ENCODE results near the gene TSC22D1.
"Not testable (repeated sequence)": the region's sequence is repeated elsewhere in the genome, so short reads cannot be mapped to it uniquely, and the experiment has no call there.

TSC22D1 gene

GRCh38 chr13:44566601-44567000, 9.5 kb downstream of the TSC22D1 start:
- no peak for DNase-seq

GRCh38 chr13:44565881-44566280, 10.2 kb downstream of the TSC22D1 start:
- DNase-seq = no peak

DNA sequence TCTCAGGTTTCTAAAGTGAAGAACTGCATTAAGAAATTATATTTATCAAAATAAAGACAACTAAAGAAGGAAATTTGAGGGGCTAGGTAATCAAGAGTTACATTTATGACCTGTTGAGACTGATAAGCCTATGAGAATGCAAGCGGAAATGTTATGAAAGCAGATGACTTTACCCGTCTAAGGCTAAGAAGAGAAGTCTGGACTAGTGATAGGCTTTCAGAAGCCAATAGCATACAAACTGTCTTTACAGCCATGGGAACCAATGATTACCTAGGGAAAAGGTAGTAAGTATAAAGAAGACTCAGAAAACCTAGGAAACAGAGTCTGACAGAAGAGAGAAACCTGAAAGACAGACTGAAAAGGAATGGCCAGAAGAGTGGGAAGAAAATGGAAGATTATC, 11.2 kb downstream of the TSC22D1 start:
- DNase-seq = no peak

DNA sequence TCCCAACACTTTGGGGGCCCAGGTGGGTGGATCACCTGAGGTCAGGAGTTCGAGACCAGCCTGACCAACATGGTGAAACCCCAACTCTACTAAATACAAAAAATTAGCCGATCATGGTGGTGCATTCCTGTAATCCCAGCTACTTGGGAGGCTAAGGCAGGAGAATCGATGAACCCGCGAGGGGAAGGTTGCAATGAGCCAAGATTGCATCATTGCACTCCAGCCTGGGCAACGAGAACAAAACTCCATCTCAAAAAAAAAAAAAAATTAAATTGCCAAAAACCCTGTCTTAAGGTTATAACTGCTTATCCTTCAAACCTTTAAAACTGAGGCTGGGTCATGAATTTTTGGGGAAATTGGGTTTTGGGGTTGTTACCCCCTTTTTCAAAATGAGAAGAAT, 13.3 kb downstream of the TSC22D1 start:
- DNase-seq = not testable (repeated sequence)

DNA sequence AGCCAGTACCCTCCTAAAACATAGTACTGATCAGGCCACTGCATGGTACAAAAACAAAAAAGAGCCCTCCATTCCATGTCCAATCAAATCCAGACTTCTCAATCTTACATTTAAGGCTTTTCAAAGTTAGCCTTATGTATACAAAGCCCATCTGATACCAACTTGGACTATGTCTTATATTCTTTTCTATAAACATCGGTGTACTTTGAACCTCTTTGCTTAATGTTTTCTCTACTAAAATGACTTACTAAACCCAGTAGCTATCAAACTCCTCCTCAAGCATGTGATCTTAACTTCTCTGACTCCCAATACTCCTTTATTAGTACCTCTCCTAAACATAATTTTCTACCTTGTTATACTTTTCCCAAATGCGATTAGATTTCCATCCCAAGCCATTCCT, 14.8 kb downstream of the TSC22D1 start:
- DNase-seq = no peak

DNA sequence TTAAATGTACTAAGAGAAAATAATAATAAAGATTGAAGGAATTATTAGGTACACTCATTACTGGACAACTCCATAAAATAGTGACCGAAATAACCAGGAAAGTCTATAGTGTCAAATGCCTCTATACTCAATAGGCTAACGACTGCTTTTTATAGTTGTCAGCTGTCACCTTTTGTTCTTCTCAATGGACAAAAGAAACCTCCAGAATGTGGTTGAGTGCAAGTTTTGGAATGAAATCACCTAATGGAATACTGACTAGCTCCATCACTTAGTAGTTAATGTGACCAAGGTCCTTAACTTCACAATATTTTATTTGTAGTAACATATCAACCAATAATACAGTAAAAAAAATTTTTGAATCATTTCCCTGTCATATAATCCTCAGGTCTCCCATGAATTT, 18.1 kb downstream of the TSC22D1 start:
- DNase-seq = no peak

- DNase-seq = no peak
Measured at GRCh38 chr13:44555207-44555606, 20.9 kb downstream of the TSC22D1 start.

DNA sequence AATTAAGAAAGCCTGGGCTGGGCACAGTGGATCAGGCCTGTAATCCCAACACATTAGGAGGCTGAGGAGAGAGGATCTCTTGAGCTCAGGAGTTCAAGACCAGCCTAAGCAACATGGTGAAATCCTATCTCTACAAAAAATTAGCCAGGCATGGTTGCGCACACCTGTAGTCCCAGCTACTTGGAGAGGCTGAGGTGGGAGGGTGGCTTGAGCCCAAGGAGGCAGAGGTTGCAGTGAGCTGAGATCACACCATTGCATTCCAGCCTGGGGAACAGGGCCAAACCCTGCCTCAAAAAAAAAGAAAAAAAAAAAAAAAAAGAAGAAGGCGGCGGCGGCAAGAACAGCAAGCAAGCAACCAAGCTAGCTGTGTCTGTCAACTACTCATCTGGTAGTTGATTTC, 26.7 kb downstream of the TSC22D1 start:
- no peak for DNase-seq

- no peak for DNase-seq
Measured at GRCh38 chr13:44546164-44546563, 30.0 kb downstream of the TSC22D1 start.

GRCh38 chr13:44543369-44543768, 32.8 kb downstream of the TSC22D1 start:
- no peak for DNase-seq

DNA sequence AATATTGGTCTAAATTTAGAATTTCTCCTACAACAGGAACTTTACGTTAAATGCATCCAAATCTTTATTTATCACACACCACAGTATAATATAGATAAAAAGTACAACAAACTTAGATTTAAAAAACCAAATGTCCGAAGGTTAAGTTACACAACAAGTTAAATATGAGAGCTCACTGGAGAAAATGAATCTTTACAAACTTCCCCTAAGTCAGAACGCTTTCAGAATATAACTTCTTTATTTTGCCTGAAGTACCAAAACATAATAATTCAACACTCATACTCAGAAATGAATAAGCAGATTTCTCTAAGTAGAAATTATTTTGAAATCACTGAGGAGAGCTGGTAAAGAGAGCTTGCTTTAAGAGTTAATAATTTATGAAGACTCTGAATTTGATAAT, 33.8 kb downstream of the TSC22D1 start:
- DNase-seq = no peak

GRCh38 chr13:44541601-44542000, 34.5 kb downstream of the TSC22D1 start:
- no peak for DNase-seq

- no peak for DNase-seq
Measured at GRCh38 chr13:44540761-44541434, 35.2 kb downstream of the TSC22D1 start.

DNA sequence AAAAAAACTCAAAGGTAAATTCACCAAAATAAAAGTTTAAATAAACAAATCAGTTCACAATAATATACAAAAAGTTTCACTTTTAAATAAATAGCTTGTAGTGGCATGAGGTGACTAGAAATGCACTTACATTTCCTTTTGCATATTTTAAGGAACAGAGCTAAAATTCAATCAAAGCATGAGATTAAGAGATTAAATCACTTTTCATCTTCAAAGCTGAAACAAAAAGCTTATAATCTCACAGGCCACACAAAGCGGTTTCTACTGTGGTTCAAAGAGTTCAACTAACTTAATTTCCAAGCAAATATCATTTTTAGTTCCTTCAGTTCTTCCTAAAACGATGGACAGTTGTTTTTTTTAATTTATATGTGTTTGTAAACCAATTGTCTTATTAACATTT, 38.9 kb downstream of the TSC22D1 start:
- DNase-seq = no peak

DNA sequence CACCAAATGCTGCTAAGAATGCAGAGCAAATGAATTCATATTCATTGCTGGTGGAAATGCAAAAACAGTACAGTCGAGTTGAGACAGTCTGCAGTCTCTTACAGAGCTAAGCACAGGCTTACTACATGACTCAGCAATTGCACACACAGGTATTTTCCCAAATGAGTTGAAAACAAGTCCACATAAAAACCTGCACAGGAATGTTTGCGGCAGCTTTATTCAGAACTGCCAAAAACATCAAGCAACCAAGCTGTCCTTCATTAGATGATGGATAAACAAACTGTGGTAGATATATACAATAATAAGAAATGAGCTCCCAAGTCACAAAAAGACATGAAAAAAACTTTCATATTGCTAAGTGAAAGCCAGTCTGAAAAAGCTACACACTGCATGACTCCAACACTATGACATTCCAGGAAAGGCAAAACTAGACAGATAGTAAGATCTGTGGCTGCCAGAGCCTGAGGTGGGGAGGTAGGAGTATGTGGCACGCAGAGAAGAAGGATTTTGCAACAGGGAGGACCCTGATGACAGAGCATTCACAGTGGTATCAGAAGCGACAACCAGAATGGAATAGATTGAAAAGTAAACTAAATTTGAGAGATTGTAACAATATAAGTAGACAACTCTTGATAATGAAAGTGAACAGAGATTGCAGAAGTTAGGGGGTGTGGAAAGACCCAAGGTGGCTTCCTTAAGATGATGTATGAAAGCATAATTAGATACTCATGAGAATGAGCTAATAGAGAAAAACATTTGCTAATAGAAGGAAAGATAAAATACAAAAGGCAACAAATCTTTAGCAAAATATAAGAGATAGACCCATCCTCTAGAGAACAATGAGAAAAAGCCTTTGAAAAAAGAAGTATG, 52.7 kb downstream of the TSC22D1 start:
- DNase-seq = no peak

GRCh38 chr13:44519642-44520041, 56.5 kb downstream of the TSC22D1 start:
- DNase-seq = no peak

DNA sequence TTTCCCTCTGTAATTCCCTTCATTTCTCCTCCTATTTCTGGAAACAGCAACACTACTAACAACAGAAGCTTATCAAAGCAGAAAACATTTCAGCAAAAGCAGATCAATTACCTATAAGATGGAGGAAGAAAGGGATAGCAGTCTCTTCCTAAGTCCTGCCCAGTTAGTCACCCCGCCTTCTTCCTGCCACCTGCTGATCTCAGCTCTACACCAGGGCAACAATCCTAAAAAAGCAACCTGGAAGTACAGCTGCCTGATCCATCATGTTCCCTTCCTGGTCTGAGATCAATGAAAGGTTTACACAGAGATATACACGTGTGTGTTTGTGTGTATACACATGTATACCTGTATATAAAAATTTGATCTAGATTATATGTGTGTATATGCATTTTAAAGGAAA, 59.4 kb downstream of the TSC22D1 start:
- peak; percentile 15 for DNase-seq

DNA sequence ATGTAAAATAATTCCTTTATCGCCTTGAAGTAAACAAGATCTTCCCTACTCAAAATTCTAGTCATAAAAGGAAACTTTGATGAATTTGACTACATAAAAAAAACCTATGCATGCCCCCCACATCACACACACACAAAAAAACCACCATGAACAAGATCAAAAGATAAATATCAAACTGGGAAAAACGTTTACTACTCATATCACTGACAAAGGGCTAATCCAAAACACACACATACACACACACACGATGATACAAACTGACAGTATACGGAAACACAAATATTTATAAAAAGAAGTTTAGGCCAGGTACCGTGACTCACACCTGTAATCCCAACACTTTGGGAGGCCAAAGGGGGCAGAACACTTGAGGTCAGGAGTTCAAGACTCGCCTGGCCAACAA, 61.9 kb downstream of the TSC22D1 start:
- DNase-seq = no peak

- DNase-seq = not testable (repeated sequence)
Measured at GRCh38 chr13:44509853-44510252, 66.3 kb downstream of the TSC22D1 start.

DNA sequence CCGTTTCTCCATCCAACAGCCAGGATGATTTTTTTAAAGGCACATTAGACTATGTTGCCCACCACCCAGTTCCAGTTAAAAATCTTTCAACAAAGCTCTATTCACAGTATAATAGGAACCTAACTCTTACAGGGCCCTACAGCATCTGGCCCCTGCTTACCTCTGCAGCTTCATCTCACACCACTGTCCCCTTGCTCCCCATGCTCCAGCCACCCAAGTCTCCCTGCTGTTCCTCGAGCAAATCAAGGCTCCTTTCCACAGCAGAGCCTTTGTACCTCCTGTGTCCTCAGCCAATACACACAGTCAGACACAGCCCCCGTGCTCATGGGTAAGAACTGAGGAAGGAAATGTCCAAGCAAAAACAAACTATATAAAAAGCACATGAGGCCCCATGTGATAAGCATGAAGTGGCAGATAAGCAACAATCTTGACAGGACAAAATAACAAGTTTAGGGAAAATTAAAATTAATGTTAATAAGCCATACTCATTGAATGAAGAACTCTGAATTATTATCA, 67.5 kb downstream of the TSC22D1 start:
- DNase-seq = no peak

DNA sequence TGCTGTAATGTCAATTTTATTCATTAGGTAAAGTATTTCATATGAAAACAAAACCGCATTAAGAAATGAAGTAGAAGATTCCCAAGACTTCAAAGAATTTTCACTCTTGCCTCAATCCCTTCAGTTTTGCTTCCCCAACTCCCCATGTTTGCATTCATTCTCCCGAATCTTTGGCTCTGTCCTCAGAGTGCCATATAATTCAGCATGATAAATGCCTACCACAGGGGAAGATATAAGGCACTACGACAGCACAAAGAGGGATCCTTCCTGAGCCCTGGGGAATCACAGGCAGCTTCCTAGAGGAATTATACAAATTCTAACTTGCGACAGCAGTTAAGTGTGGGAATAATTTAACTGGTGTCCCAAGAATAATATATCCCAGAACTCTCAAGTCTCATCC, 68.5 kb downstream of the TSC22D1 start:
- no peak for DNase-seq

DNA sequence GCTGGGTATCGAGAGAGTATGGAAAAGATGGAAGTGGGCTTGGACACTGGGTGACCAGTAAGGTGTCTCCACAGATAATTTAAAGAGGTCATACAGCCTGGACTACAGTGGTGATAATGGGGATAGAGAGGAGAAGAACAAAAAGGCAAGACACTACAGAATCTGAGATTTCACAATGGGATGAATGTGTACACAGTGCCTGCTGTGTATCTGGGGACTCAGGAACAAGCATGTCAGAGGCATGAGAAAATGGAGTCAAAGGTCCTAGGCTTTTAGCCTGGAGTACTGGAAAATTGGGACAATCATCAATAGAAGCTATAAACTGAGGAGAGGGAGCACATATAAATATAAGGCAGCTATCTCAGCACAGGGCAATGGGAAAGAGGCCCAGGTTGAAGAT, 69.4 kb downstream of the TSC22D1 start:
- peak; percentile 53 for DNase-seq

DNA sequence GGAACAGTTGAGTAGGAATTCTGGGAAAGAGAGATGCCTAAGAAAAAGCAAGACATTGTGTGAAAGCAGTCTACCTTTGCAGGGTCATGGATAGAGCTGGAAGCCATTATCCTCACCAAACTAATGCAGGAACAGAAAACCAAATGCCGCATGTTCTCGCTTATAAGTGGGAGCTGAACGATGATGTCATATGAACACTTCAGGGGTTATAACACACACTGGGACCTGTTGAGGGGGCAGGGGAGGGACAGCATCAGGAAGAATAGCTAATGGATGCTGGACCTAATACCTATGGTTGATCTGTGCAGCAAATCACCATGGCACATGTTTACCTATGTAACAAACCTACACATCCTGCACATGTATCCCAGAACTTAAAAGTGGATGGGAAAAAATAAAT, 69.9 kb downstream of the TSC22D1 start:
- no peak for DNase-seq

GRCh38 chr13:44504116-44504515, 72.0 kb downstream of the TSC22D1 start:
- no peak for DNase-seq

Data from NCI-H146 (cell line).